Endothelial cell of umbilical vein (primary cell): ENCODE results near the gene CALCOCO1. TPM values are rescaled to one million over a fixed set of nuclear protein-coding genes. Genes with fewer than 3 reads are reported as not detected.

Experiments used
- BruUV-seq: library from RNA; stranded (reverse); fragments of 400-500 nt; replicated peaks from 2 replicates; lab custom pipeline; 2021; lab: Mats Ljungman, UMichigan
- CTCF ChIA-PET: fragments of 300-600, 350-600 bp; sonication (Branson Sonifier 250); formaldehyde crosslinking; loops from one replicate; lab custom pipeline; 2021; ENCODE audit warnings: antibody characterized with exemption, inconsistent platforms; lab: Charles Lee
- POLR2A ChIA-PET: fragments of 300-600, 350-600 bp; sonication (Branson Sonifier 250); formaldehyde crosslinking; loops from one replicate; lab custom pipeline; 2021; ENCODE audit warnings: antibody characterized with exemption, inconsistent platforms; lab: Charles Lee
- DNase-seq: peaks from one replicate; pipeline ENCODE4 v3.0.0-alpha.2; 2011; ENCODE audit warnings: low read depth, low spot score
- FAIRE-seq: peaks from 2 replicates; lab custom pipeline; 2011; peaks lifted over from hg19 to GRCh38; lab: Jason Lieb, UNC
- H2AFZ ChIP-seq: 2 replicates; pipeline ENCODE4 v1.6.0; 2012; ENCODE audit warnings: low read depth, low read length, control low read depth, inconsistent platforms
- H3K27ac ChIP-seq: 2 replicates; pipeline ENCODE4 v1.5.1; 2011; ENCODE audit warnings: low read depth, mild to moderate bottlenecking, control low read depth, low read length, moderate library complexity; ENCODE audit not compliant: insufficient read depth
- H3K27me3 ChIP-seq, 2 experiments: 2 replicates each; pipeline versions ENCODE4 v1.6.0 to v1.6.1; 2011; ENCODE audit warnings: low read length in 2 of 2, mixed read lengths in 1 of 2; ENCODE audit not compliant: control insufficient read depth in 2 of 2, insufficient read depth in 2 of 2
- H3K36me3 ChIP-seq, 2 experiments: 2 replicates in 1 of 2; 3 replicates in 1 of 2; pipeline ENCODE4 v1.5.1; 2011; ENCODE audit warnings: low read length in 2 of 2, mild to moderate bottlenecking in 1 of 2, moderate library complexity in 1 of 2; ENCODE audit not compliant: control insufficient read depth in 2 of 2, insufficient read depth in 2 of 2; ENCODE audit errors: extremely low read depth in 1 of 2
- H3K4me1 ChIP-seq: 3 replicates; pipeline ENCODE4 v1.5.1; 2011; ENCODE audit warnings: mild to moderate bottlenecking, low read length; ENCODE audit not compliant: control insufficient read depth, insufficient read depth; ENCODE audit errors: extremely low read depth
- H3K4me2 ChIP-seq: 2 replicates; pipeline ENCODE4 v1.6.1; 2011; ENCODE audit warnings: low read length, control low read depth, mixed read lengths; ENCODE audit not compliant: insufficient read depth
- H3K4me3 ChIP-seq, 3 experiments: fragments of 200-600 bp in 1 of 3; sonication (generic), shearing (Covaris generic) in 1 of 3; replicated peaks in 1 of 3; 2 replicates each; pipeline ENCODE4 v1.5.1; 2011 to 2016; ENCODE audit warnings: control low read depth in 3 of 3, low read length in 3 of 3, mild to moderate bottlenecking in 2 of 3, inconsistent platforms in 1 of 3, low read depth in 1 of 3, moderate library complexity in 1 of 3; ENCODE audit not compliant: insufficient read depth in 1 of 3
- H3K79me2 ChIP-seq: 2 replicates; pipeline ENCODE4 v1.6.0; 2012; ENCODE audit warnings: low read length, inconsistent platforms; ENCODE audit not compliant: control insufficient read depth, insufficient read depth
- H3K9ac ChIP-seq: replicated peaks from 2 replicates; pipeline ENCODE3; 2011; ENCODE audit warnings: low read length, control low read depth; ENCODE audit not compliant: insufficient read depth; ENCODE audit errors: extremely low read depth
- H3K9me1 ChIP-seq: replicated peaks from 3 replicates; pipeline ENCODE4 v1.6.0; 2011; ENCODE audit warnings: mild to moderate bottlenecking, low read length; ENCODE audit not compliant: control insufficient read depth, insufficient read depth; ENCODE audit errors: extremely low read depth
- H3K9me3 ChIP-seq: replicated peaks from 2 replicates; pipeline ENCODE4 v1.5.1; 2012; ENCODE audit warnings: low read length, inconsistent platforms; ENCODE audit not compliant: control insufficient read depth, insufficient read depth
- H4K20me1 ChIP-seq: replicated peaks from 2 replicates; pipeline ENCODE3; 2011; ENCODE audit warnings: mild to moderate bottlenecking, low read length; ENCODE audit not compliant: control insufficient read depth, insufficient read depth; ENCODE audit errors: extremely low read depth
- CTCF ChIP-seq, 2 donors: IDR thresholded peaks; 1 replicate in 1 of 2; 2 replicates in 1 of 2; pipeline ENCODE4 v1.5.1; 2011; ENCODE audit warnings: low read length in 2 of 2, mild to moderate bottlenecking in 2 of 2, moderate library complexity in 2 of 2, control low read depth in 1 of 2, inconsistent platforms in 1 of 2, low read depth in 1 of 2; ENCODE audit not compliant: insufficient read depth in 1 of 2; ENCODE audit errors: extremely low read depth in 1 of 2
- EZH2 ChIP-seq: IDR thresholded peaks from 2 replicates; pipeline ENCODE4 v1.6.1; 2012; ENCODE audit warnings: borderline replicate concordance, low read depth, mild to moderate bottlenecking, moderate library complexity, low read length, inconsistent platforms; ENCODE audit not compliant: severe bottlenecking
- FOS ChIP-seq: IDR thresholded peaks from 2 replicates; pipeline ENCODE4 v1.6.1; 2011; ENCODE audit warnings: mild to moderate bottlenecking, low read length, moderate library complexity, borderline replicate concordance; ENCODE audit not compliant: insufficient read depth
- JUN ChIP-seq: IDR thresholded peaks from 2 replicates; pipeline ENCODE4 v1.6.1; 2011; ENCODE audit warnings: borderline replicate concordance, low read depth; ENCODE audit not compliant: insufficient read length, insufficient read depth
- POLR2A ChIP-seq: IDR thresholded peaks from 2 replicates; pipeline ENCODE4 v1.6.1; 2012; ENCODE audit warnings: low read depth, mild to moderate bottlenecking, control low read depth, low read length
- dilution Hi-C: fragments of 300-500 bp; cut with MboI; formaldehyde crosslinking; loops from one replicate; pipeline ENCODE4 v1.15.0; 2019; ENCODE audit warnings: low sequenced_read_pairs; ENCODE audit not compliant: extremely low pct_ligation_motif_present
- intact Hi-C: fragments of 100-400 bp; cut with micrococcal nuclease; formaldehyde crosslinking; loops from one replicate; pipeline ENCODE4 v1.10.0; 2022
- polyA plus RNA-seq, 4 experiments: library from polyadenylated mRNA; depleted of rRNA in 3 of 4; stranded (reverse) in 3 of 4; unstranded in 1 of 4; fragments of >200 nt; gene quantifications; 2 replicates each; pipeline versions ENCODE4 v1.2.1 to v1.2.3, GENCODE V29; 2011 to 2012; ENCODE audit warnings: missing spikeins in 1 of 4
- total RNA-seq: library from RNA; stranded (reverse); gene quantifications from 2 replicates; pipeline ENCODE4 v1.2.3, GENCODE V29; 2021

The CALCOCO1 gene
- total and polyA plus RNA-seq, 2 donors (not counting 3 experiments of a cell fraction or from before 2014, with no cell fraction given), result 70.9 to 135 TPM

DNA sequence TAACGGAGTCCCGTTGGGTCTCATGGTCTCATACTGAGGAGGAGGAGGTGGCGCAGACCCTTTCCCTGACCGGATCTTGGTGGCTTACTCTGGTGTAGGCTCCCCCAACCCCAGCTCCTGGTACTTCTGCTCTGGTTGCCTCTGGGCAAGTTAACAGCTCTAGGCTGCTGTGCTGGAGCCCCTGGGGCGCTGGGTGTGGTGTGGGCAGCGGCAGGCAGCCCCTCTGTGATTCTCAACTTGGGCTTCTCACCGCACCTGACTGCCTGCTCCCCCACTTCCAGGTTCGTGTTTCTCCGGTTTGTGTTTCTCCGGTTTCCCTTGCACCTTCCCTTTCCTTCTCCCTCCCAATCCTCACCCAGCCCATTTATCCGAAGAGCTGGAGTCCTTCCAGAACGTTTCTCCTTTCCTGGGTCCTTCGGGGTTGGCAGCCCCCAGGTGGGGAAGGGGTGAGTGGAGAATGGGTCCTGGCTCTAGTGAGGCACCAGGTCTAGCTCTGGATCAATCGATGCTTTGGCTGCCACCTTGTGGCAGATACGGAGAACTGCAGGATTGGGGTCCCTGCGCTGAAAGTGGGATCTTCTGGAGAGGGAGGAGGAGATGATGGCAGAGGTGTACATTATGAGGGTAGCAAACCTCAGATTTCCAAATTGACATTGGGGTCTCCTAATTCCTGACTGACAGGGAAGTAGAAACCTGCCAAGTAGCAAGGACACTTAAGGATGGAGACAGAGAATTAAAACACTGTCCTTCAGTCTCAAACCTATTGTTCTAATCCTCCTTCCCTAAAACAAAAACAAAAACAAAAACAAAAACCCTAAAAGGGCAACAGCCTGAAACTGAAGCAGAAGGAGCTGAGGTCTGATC, 16.2 kb upstream of the CALCOCO1 start:
- FAIRE-seq (peak; percentile 79), DNase-seq (peak; percentile 61)
- Histone ChIP-seq H3K9ac (no peak overlapping the region), H3K36me3 (no peaks in the 10 kb centered on the region), H3K4me1 (no peaks in the 10 kb centered on the region), H3K9me3 (no peaks in the 10 kb centered on the region), H4K20me1 (no peaks in the 10 kb centered on the region), H3K79me2 (no peaks in the 10 kb centered on the region), H3K27ac (no peak overlapping the region), H2AFZ (no peak overlapping the region), H3K9me1 (no peaks in the 10 kb centered on the region), H3K4me2 (no peak overlapping the region), H3K4me3 (no peak overlapping the region), H3K27me3 (peaks cover 58 to 82% of the 10 kb centered on the region in 2 experiments)
- TF ChIP-seq CTCF (IDR thresholded peaks at IDR 0.05; ENCODE audit: extremely low read depth in 1 of 2, insufficient read depth in 1 of 2, low read depth in 1 of 2, low read length in 2 of 2), result peak; percentile 88
- TF ChIP-seq JUN, result no peak
- ChIA-PET POLR2A (no interaction called here), CTCF (interaction anchor here (0.5 to 10.2 kb wide), 20 partner anchors 8 to 458 kb away, joined by 3 to 719 read pairs (median 8); partner anchors contain the start of genes ATP5MC2, CALCOCO1 and CISTR)
- dilution Hi-C loops (no loop called here), intact Hi-C loops (loop anchor here (1.0 kb wide), 1 partner anchor 42 kb away; no protein-coding TSS in a partner anchor)
- no TSS peak for BruUV-seq

DNA sequence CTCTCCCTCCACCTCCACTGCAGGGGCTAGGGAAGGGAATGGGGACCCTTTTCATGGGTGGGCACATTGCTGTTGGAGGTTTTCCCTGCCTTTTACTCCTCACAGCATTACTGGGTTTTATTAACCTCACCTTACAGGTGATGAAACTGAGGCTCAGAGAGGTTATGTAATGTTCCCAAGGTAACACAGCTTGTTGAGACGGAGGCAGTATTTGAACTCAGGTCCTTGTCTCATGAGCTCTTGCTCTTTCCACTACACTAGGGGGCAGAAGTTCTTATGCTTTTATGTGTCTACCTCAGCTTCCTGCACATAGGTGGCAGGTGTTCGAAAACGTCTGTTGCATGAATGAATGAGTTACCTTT, 12.9 kb upstream of the CALCOCO1 start:
- no peaks in the 10 kb centered on the region for H3K9me1 ChIP-seq
- H3K4me2 ChIP-seq, result no peak overlapping the region
- H3K27ac ChIP-seq, result no peak overlapping the region
- H3K79me2 ChIP-seq, result no peaks in the 10 kb centered on the region
- CTCF ChIA-PET, result interaction anchor here (1.5 to 10.2 kb wide), 3 partner anchors 13 to 39 kb away, joined by 3 to 719 read pairs (median 3); no protein-coding TSS in a partner anchor
- H3K4me3 ChIP-seq, result no peak overlapping the region
- intact Hi-C loops, result loop anchor here (1.0 kb wide), 1 partner anchor 32 kb away; no protein-coding TSS in a partner anchor
- no peak for TF ChIP-seq POLR2A
- TF ChIP-seq FOS, result no peak
- peak; percentile 60 for TF ChIP-seq EZH2
- no peak overlapping the region for H3K9ac ChIP-seq
- no peaks in the 10 kb centered on the region for H3K36me3 ChIP-seq
- POLR2A ChIA-PET, result no interaction called here
- H3K9me3 ChIP-seq, result no peaks in the 10 kb centered on the region
- H3K4me1 ChIP-seq, result no peaks in the 10 kb centered on the region
- H4K20me1 ChIP-seq, result no peaks in the 10 kb centered on the region
- FAIRE-seq (no peak), DNase-seq (no peak)
- H3K27me3 ChIP-seq, result peaks cover 72 to 86% of the 10 kb centered on the region in 2 experiments
- H2AFZ ChIP-seq, result no peak overlapping the region
- dilution Hi-C loops, result no loop called here
- no TSS peak for BruUV-seq
